Keratinocyte (primary cell): ENCODE data around the gene LCP2. TPM values are rescaled to one million over a fixed set of nuclear protein-coding genes. Genes with fewer than 3 reads are reported as not detected.

Experiments
- DNase-seq: peaks from one replicate; pipeline ENCODE4 v3.0.0-alpha.2; 2011; ENCODE audit warnings: low read depth, missing footprints, low spot score
- FAIRE-seq: peaks from 2 replicates; lab custom pipeline; 2011; peaks lifted over from hg19 to GRCh38; lab: Jason Lieb, UNC
- H2AFZ ChIP-seq: 2 replicates; pipeline ENCODE4 v1.6.0; 2012; ENCODE audit warnings: low read length, control low read depth, inconsistent platforms; ENCODE audit not compliant: control insufficient read depth
- H3K27ac ChIP-seq: 2 replicates; pipeline ENCODE4 v1.5.1; 2011; ENCODE audit warnings: low read length; ENCODE audit not compliant: control insufficient read depth, insufficient read depth
- H3K27me3 ChIP-seq: 3 replicates; pipeline ENCODE4 v1.6.0; 2011; ENCODE audit warnings: low read length; ENCODE audit not compliant: control insufficient read depth, insufficient read depth; ENCODE audit errors: extremely low read depth
- H3K36me3 ChIP-seq, 2 experiments: 2 replicates in 1 of 2; 3 replicates in 1 of 2; pipeline ENCODE4 v1.5.1; 2011; ENCODE audit warnings: low read length in 2 of 2, mild to moderate bottlenecking in 1 of 2; ENCODE audit not compliant: control insufficient read depth in 2 of 2, insufficient read depth in 2 of 2; ENCODE audit errors: extremely low read depth in 1 of 2
- H3K4me1 ChIP-seq: 3 replicates; pipeline ENCODE4 v1.5.1; 2011; ENCODE audit warnings: low read length; ENCODE audit not compliant: control insufficient read depth, insufficient read depth; ENCODE audit errors: extremely low read depth
- H3K4me2 ChIP-seq: 3 replicates; pipeline ENCODE4 v1.6.0; 2011; ENCODE audit warnings: low read depth, low read length; ENCODE audit not compliant: control insufficient read depth, insufficient read depth; ENCODE audit errors: extremely low read depth
- H3K4me3 ChIP-seq, 3 experiments: fragments of 200-600 bp in 1 of 3; sonication (generic) in 1 of 3; 2 replicates in 2 of 3; 3 replicates in 1 of 3; pipeline ENCODE4 v1.5.1; 2011 to 2016; ENCODE audit warnings: low read length in 3 of 3, mild to moderate bottlenecking in 3 of 3, control low read depth in 2 of 3, inconsistent platforms in 1 of 3, low read depth in 1 of 3, mixed read lengths in 1 of 3, mixed run types in 1 of 3, moderate library complexity in 1 of 3; ENCODE audit not compliant: control insufficient read depth in 2 of 3, insufficient read depth in 2 of 3; ENCODE audit errors: extremely low read depth in 1 of 3
- H3K79me2 ChIP-seq: 2 replicates; pipeline ENCODE4 v1.6.0; 2012; ENCODE audit warnings: low read length; ENCODE audit not compliant: control insufficient read depth, insufficient read depth
- H3K9ac ChIP-seq: 3 replicates; pipeline ENCODE4 v1.6.0; 2011; ENCODE audit warnings: low read length; ENCODE audit not compliant: control insufficient read depth, insufficient read depth; ENCODE audit errors: extremely low read depth
- H3K9me1 ChIP-seq: 3 replicates; pipeline ENCODE4 v1.6.0; 2011; ENCODE audit warnings: low read length; ENCODE audit not compliant: control insufficient read depth, insufficient read depth; ENCODE audit errors: extremely low read depth
- H3K9me3 ChIP-seq: 2 replicates; pipeline ENCODE4 v1.5.1; 2012; ENCODE audit warnings: low read depth, low read length; ENCODE audit not compliant: control insufficient read depth
- H4K20me1 ChIP-seq: 3 replicates; pipeline ENCODE4 v1.6.0; 2011; ENCODE audit warnings: low read length; ENCODE audit not compliant: control insufficient read depth, insufficient read depth; ENCODE audit errors: extremely low read depth
- EZH2 ChIP-seq: IDR thresholded peaks from one replicate; pipeline ENCODE4 v1.6.1; 2012; ENCODE audit warnings: inconsistent platforms, mild to moderate bottlenecking, low read length, moderate library complexity
- dilution Hi-C: fragments of 300-500 bp; cut with MboI; formaldehyde crosslinking; loops from one replicate; pipeline ENCODE4 v1.7.0; 2020; ENCODE audit warnings: low sequenced_read_pairs; ENCODE audit not compliant: extremely low pct_ligation_motif_present
- polyA plus RNA-seq, 5 experiments: library from polyadenylated mRNA; depleted of rRNA in 3 of 5; stranded (reverse) in 3 of 5; stranded (forward) in 1 of 5; unstranded in 1 of 5; fragments of >200 nt; gene quantifications; 1 replicate in 1 of 5; 2 replicates in 3 of 5; 3 replicates in 1 of 5; pipeline versions ENCODE4 v1.2.1 to v1.2.3, GENCODE V29; 2011 to 2012; ENCODE audit warnings: missing spikeins in 2 of 5, low read depth in 1 of 5, low replicate concordance in 1 of 5
- TF ChIP-seq, protein P1 (sequence below), 3 experiments: IDR thresholded peaks in 1 of 3; conservative IDR thresholded peaks in 1 of 3; optimal IDR thresholded peaks in 1 of 3; 2 replicates in 2 of 3; 3 replicates in 1 of 3; pipeline versions ENCODE3 to v1.5.1; 2011; ENCODE audit warnings: low read length in 3 of 3, mild to moderate bottlenecking in 3 of 3, moderate library complexity in 2 of 3, control low read depth in 1 of 3, inconsistent platforms in 1 of 3; ENCODE audit not compliant: insufficient read depth in 2 of 3; ENCODE audit errors: extremely low read depth in 1 of 3

LCP2 gene
- polyA plus RNA-seq, 1 donor (not counting 4 experiments of a cell fraction or from before 2014, with no cell fraction given) = not detected

DNA sequence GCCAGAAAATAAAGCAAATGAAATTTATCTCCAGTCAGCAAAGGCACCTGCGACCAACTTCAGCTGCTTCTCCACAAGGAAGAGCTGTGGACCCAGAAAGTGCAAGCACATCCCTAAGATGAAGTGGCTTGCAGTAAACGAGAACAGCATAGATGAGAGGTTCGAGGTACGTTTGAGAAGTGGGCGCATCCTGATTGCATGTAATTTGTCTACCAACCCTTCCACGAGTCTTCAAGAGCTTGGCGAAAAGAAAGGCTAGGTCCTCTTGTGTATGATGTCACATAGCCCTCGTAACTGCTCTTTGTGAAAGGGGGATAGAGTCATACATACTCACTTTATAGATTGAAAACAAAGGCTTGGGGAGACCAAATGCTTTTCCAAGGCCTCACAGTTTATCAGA is 6.0 kb upstream of the LCP2 start:
- Histone ChIP-seq H3K27ac (no peak overlapping the region), H3K4me1 (no peaks in the 10 kb centered on the region), H3K9me1 (no peaks in the 10 kb centered on the region), H3K79me2 (no peaks in the 10 kb centered on the region), H4K20me1 (no peaks in the 10 kb centered on the region), H3K9me3 (no peaks in the 10 kb centered on the region), H3K4me3 (no peak overlapping the region), H3K27me3 (no peaks in the 10 kb centered on the region), H3K9ac (no peak overlapping the region), H3K36me3 (no peaks in the 10 kb centered on the region), H2AFZ (no peak overlapping the region), H3K4me2 (no peak overlapping the region)
- no peak for DNase-seq
- no peak for FAIRE-seq
- dilution Hi-C loops = no loop called here
- TF ChIP-seq, protein P1, sequence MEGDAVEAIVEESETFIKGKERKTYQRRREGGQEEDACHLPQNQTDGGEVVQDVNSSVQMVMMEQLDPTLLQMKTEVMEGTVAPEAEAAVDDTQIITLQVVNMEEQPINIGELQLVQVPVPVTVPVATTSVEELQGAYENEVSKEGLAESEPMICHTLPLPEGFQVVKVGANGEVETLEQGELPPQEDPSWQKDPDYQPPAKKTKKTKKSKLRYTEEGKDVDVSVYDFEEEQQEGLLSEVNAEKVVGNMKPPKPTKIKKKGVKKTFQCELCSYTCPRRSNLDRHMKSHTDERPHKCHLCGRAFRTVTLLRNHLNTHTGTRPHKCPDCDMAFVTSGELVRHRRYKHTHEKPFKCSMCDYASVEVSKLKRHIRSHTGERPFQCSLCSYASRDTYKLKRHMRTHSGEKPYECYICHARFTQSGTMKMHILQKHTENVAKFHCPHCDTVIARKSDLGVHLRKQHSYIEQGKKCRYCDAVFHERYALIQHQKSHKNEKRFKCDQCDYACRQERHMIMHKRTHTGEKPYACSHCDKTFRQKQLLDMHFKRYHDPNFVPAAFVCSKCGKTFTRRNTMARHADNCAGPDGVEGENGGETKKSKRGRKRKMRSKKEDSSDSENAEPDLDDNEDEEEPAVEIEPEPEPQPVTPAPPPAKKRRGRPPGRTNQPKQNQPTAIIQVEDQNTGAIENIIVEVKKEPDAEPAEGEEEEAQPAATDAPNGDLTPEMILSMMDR (optimal IDR thresholded peaks at IDR 0.05 in 1 of 3, IDR thresholded peaks at IDR 0.05 in 1 of 3, conservative IDR thresholded peaks at IDR 0.05 in 1 of 3; ENCODE audit: extremely low read depth in 1 of 3, insufficient read depth in 2 of 3, low read length in 3 of 3) = no peak
- TF ChIP-seq EZH2 = no peak

DNA sequence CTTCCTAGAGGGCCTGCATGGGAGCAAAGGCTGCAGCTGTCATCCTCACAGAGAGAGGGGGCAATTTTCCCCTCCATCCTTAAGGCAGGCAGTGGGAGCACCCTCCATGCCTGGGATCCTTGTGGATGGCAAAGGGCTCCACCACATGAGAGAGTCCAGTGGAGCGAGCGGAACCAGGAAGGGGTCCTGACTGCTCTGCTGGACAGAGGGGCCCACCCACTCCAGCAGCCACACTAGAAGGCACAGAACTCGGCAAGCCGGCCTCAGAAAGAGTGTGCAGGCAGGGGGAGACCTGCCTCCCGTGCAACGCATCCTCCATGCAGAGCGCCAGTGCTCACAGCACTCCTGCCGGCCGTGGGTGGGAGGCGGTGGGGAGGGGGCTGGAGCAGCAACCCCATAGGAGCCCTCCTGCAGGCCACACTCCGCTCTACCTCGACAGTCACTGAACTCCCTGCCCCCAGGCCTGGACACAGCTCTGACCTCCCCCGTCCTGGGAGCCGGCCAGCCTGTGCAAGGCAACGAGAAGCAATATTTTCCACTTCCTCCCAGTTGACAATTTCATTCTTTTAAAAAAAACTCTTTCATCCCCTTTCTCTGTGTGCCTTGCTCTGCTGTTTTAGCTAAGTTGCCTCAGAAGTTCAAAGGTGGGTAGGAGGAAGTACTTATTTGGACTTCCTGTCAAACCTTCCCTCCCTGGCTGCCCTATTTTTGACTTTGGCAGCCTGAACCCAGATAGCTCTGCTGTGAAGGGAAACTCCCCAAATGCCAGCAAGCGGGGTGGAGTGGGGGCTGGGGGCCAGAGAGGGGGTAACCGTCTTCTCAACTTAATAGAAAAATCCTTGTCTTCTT is 5.3 kb upstream of the LCP2 start:
- Histone ChIP-seq H3K27ac (no peak overlapping the region), H3K27me3 (no peaks in the 10 kb centered on the region), H3K9me1 (no peaks in the 10 kb centered on the region), H3K9ac (no peak overlapping the region), H3K36me3 (no peaks in the 10 kb centered on the region), H4K20me1 (no peaks in the 10 kb centered on the region), H3K79me2 (no peaks in the 10 kb centered on the region), H3K4me2 (no peak overlapping the region), H3K9me3 (no peaks in the 10 kb centered on the region), H3K4me3 (no peak overlapping the region), H2AFZ (no peak overlapping the region), H3K4me1 (no peaks in the 10 kb centered on the region)
- FAIRE-seq (no peak), DNase-seq (no peak)
- dilution Hi-C loops = no loop called here
- no peak for TF ChIP-seq EZH2
- TF ChIP-seq, protein P1 (optimal IDR thresholded peaks at IDR 0.05 in 1 of 3, IDR thresholded peaks at IDR 0.05 in 1 of 3, conservative IDR thresholded peaks at IDR 0.05 in 1 of 3; ENCODE audit: extremely low read depth in 1 of 3, insufficient read depth in 2 of 3, low read length in 3 of 3) = no peak
